Large intestine (tissue), 1 donor: ENCODE data around the gene EDDM3A. TPM values are rescaled to one million over a fixed set of nuclear protein-coding genes. Genes with fewer than 3 reads are reported as not detected.

Experiments used
- polyA plus RNA-seq: library from polyadenylated mRNA; unstranded; fragments of 120-200 nt; gene quantifications from one replicate; pipeline ENCODE4 v1.2.1, GENCODE V29; 2013

The EDDM3A gene
- polyA plus RNA-seq, 1 donor = not detected

Other genes starting within 250 kb of the EDDM3A start
- gene RNASE10, start 240.3 kb upstream of the EDDM3A start, polyA plus RNA-seq = 1.0 TPM
- gene RNASE9, start 184.8 kb upstream of the EDDM3A start, polyA plus RNA-seq = not detected
- not detected for gene RNASE11, start 157.9 kb upstream of the EDDM3A start, polyA plus RNA-seq
- not detected for gene RNASE12, start 154.5 kb upstream of the EDDM3A start, polyA plus RNA-seq
- gene OR6S1, start 104.2 kb upstream of the EDDM3A start, polyA plus RNA-seq = not detected
- 37.1 TPM for gene RNASE4, start 61.3 kb upstream of the EDDM3A start, polyA plus RNA-seq
- 43.6 TPM for gene ANG, start 57.1 kb upstream of the EDDM3A start, polyA plus RNA-seq
- gene EDDM3B, start 22.5 kb downstream of the EDDM3A start, polyA plus RNA-seq = not detected
- 15.9 TPM for gene RNASE6, start 35.4 kb downstream of the EDDM3A start, polyA plus RNA-seq
- 107 TPM for gene RNASE1, start 57.0 kb downstream of the EDDM3A start, polyA plus RNA-seq
- gene RNASE3, start 145.5 kb downstream of the EDDM3A start, polyA plus RNA-seq = 0.18 TPM
- gene RNASE2, start 209.6 kb downstream of the EDDM3A start, polyA plus RNA-seq = 0.39 TPM
- 86.6 TPM for gene METTL17, start 244.1 kb downstream of the EDDM3A start, polyA plus RNA-seq